H1 (cell line): ENCODE data around the gene CFAP97D2. TPM values are rescaled to one million over a fixed set of nuclear protein-coding genes. Genes with fewer than 3 reads are reported as not detected.

Experiments used
- CHD7 ChIP-seq: fragments of 300-600 bp; sonication (generic); IDR thresholded peaks from 2 replicates; pipeline ENCODE4 v1.7.1; 2012; ENCODE audit warnings: low read length, moderate library complexity, mild to moderate bottlenecking, inconsistent platforms; ENCODE audit not compliant: insufficient replicate concordance
- CTCF ChIP-seq, 3 experiments: IDR thresholded peaks; 1 replicate in 2 of 3; 2 replicates in 1 of 3; pipeline versions ENCODE4 v1.5.1 to v1.6.1; 2011; ENCODE audit warnings: low read length in 3 of 3, mild to moderate bottlenecking in 3 of 3, inconsistent platforms in 2 of 3, low read depth in 1 of 3, moderate library complexity in 1 of 3; ENCODE audit not compliant: insufficient read depth in 1 of 3; ENCODE audit errors: control extremely low read depth in 1 of 3
- E2F6 ChIP-seq: IDR thresholded peaks from 2 replicates; pipeline ENCODE4 v1.6.1; 2012; ENCODE audit warnings: inconsistent platforms
- KDM4A ChIP-seq: IDR thresholded peaks from one replicate; pipeline ENCODE4 v1.7.1; 2012; ENCODE audit warnings: low read depth, mild to moderate bottlenecking, moderate library complexity, low read length, inconsistent platforms; ENCODE audit not compliant: severe bottlenecking
- KDM5A ChIP-seq: fragments of 200-600 bp; IDR thresholded peaks from 2 replicates; pipeline ENCODE4 v1.7.1; 2012; ENCODE audit warnings: mild to moderate bottlenecking, low read length, inconsistent platforms, mixed read lengths
- MAX ChIP-seq: IDR thresholded peaks from 2 replicates; pipeline ENCODE4 v1.6.1; 2012; ENCODE audit warnings: inconsistent platforms
- TBP ChIP-seq: IDR thresholded peaks from 2 replicates; pipeline ENCODE4 v1.6.1; 2011; ENCODE audit warnings: low read depth, low read length, improper control_type of control experiment
- polyA plus RNA-seq, 7 experiments: library from polyadenylated mRNA; depleted of rRNA in 3 of 7; stranded (reverse) in 5 of 7; unstranded in 2 of 7; fragments of >200 nt in 5 of 7; fragments of 200-250 nt in 2 of 7; gene quantifications; 1 replicate in 5 of 7; 2 replicates in 1 of 7; 4 replicates in 1 of 7; pipeline versions ENCODE4 v1.2.1 to v1.2.3, GENCODE V29; 2011 to 2013; ENCODE audit warnings: missing spikeins in 2 of 7, mixed read lengths in 2 of 7
- total RNA-seq: library from RNA; stranded (reverse); fragmentation: NEBNext Ultra II Directional; extraction: Animal tissue kit (Norgen Biotek cat#: 25700); gene quantifications from 2 replicates; pipeline ENCODE4 v1.2.1, GENCODE V29; 2021

CFAP97D2 gene
- total and polyA plus RNA-seq, 2 of the 8 experiments (the other 6 are each of a cell fraction or from before 2014, with no cell fraction given), result not detected

DNA sequence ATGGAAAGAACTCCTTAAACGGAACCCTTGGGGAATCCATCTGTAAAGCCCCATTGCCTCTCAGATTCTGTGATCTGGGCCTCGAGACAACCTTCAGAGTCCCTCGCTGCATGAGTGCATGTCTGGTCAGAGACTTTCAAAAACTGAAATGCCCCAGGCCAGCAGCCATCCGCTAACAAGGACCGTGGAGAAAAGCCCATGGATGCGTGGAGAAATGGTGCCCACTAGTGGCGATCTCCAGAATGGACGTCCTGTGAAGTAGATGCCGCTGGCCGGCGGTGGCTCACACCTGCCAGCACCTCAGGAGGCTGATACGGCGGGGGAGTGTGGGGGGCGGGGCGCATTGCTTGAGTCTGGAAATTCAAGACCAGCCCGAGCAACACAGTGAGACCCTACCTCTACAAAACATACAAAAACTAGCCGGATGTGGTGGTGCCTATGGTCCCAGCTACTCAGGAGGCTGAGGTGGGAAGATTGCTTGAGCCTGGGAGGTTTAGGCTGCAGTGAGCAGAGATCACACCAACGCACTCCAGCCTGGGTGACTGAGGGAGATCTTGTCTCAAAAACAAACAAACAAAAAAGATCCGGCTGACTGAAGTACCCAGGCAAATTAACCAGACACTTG lies 47.8 kb downstream of the CFAP97D2 start (continued):
- no peak; the same call in 1 of the 2 replicates for TF ChIP-seq E2F6
- peak; percentile 59 for TF ChIP-seq MAX
- no peak for TF ChIP-seq KDM5A
- TF ChIP-seq KDM4A, result no peak
- TF ChIP-seq TBP, result peak; percentile 46; the same call in 1 of the 2 replicates
- no peak for TF ChIP-seq CHD7
- TF ChIP-seq CTCF (IDR thresholded peaks at IDR 0.05; ENCODE audit: control extremely low read depth in 1 of 3, insufficient read depth in 1 of 3, low read depth in 1 of 3, low read length in 3 of 3), result peak; percentile 94 to 99 (median 95)
